NCI-H1092 (cell line): Measurements from ENCODE around the gene TNFRSF17.

Experiments
- DNase-seq: peaks from one replicate; lab custom pipeline; 2025; lab: John Stamatoyannopoulos, UW

The TNFRSF17 gene

DNA sequence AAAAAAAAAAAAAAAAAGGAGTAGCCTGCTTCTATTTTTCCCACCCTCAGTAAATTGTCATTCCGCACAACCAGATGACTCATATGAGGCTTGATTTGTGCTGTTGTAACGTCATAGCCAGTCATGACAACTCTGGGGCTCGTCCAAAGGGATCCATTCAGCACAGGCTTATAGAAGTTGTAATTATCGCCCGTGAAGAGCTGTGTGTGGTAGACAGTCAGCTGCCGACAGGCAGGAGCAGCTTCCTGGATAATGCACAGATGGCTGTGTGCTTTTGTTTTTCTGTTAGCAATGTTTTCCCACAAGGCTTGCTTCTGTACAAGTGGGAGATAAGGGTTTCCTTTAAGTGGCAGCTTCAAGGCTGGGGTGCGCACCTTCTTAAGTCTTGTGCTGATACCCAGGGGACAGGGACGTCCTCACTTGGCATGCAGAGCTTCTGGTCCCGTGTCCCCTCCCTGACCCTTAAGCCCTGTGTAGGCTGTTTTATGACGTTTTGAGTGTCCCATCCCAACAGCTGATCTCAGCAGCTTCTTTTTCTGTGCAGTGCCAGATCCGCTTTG, 37.5 kb downstream of the TNFRSF17 start:
- peak; percentile 48 for DNase-seq

DNA sequence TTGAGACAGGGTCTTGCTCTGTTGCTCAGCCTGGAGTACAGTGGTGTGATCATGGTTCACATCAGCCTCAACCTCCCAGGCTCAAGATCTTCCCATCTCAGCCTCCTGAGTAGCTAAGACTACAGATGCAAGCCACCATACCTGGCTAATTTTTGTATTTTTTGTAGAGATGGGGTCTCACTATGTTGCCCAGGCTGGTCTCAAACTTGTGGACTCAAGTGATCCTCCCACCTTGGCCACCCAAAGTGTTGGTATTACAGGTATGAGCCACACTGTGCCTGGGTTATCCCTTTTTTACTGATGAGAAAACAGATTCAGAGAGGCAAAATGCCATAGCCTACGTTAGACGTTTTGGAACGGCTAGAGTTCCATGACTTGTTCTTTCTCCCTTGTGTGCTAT, 41.6 kb downstream of the TNFRSF17 start:
- no peak for DNase-seq

DNA sequence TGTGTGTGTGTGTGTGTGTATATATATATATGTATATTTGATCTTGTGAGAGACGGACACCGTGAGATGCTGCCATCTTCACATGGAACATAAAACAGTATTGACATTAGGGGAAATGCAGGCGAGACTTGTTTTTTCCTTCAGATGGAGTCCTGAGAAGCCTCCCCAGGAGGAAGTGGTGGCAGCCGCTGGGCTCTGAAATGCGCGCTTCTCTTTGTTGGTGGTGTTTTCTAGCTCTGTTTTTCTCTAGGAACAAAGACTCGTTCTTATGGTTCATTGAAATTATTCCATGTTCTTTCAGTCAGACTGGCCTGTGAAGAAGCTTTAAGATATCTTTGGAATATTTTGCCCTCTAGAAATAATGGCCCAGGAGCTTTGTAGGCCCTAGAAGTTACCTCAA, 44.5 kb downstream of the TNFRSF17 start:
- DNase-seq: no peak

DNA sequence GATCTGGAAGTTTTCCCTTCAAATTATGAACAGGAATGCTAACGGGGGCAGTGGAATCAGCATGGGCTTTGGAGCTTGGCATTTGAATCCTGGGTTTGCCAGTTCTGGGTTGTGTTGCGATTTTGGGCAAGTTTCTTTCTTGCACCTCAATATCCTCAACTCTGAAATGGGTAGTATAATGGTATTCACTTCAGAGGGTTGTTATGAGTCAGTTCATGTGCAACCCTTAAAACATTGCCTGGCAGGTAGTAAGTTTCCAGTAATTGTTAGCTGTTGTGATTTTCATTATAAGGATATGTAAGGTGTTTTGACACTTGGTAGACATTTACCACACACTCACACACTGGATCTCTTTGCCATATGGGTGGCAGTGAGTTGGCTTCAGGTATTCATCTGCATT, 44.9 kb downstream of the TNFRSF17 start:
- no peak for DNase-seq

DNA sequence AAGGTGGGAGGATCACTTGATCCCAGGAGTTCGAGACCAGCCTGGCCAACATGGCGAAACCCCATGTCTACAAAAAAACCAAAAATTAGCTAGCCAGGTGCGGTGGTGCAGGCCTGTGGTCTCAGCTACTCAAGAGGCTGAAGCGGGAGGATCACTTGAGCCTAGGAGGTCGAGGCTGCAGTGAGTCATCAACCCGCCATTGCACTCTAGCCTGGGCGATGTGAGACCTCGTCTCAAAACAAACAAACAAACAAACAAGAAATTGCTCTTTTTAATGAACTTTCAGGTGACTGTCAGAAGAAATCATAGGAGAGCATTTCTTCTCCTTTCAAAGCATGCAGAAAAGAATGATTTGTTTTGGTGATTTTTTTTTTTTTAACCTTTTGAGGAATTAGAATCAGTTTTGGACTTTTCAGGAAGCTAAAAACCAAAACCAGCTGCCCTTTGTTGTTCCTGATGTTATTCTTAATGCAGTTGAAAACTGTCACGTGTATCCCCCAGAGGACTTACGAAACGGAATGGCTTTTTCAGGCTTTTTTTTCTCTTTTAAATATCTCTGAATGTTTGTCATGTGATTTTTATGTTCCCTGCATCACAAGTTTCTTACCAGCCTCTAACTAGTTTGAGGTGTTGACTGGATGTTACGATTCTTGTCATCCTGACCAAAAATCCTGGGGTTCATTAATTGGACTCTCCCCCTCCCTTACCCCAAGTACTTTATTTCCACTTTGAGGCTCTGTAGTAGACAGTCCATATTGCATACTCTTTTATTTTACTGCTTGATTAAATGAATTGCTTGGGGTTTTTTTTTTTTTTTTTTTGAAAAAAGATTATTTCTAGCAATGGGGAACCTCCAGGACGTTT, 45.6 kb downstream of the TNFRSF17 start:
- no peak for DNase-seq

DNA sequence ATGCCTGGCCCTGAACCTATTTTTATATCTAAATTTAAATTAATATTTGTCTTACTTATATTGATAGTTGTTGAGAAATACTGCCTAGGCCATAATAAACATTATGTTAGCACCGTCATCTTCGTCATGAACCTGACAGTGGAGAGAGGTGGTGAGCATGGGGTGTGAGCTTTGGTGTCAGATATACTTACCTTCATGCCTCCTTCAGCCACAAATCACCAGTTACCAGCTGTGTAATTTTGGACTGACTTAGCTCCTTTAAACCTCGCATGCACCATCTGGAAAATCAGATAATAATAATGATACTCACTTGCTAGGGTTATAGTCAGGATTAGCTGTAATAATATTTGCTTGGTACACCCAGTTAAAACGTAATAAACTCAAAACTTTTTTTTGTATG, 46.6 kb downstream of the TNFRSF17 start:
- no peak for DNase-seq

DNA sequence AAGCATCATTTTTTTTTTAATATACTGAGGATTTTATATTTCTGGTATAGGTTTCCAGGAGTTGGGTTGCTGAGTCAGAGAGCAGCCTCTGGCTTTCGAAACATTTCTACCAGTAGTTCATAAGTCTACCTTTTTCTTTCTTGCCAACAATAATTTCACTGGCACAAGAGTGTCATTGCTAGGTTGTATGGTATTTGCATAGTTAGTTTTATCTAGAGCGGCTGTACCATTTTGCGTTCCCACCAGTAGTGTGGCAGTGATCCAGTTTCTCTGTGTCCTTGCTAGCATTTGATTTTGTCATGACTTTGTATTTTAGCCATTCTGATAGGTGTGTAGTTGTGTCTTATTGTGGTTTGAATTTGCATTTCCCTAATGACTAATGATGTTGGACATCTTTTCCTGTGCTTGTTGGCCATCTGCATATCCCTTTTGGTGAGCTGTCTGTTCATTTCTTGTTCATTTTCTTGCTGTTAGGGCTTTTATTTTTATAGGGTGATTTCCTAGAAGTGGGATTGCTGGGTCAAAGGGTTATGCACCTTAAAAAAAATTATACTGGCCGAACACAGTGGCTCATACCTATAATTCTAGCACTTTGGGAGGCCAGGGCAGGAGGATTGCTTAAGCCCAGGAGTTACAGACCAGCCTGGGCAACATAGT, 51.4 kb downstream of the TNFRSF17 start:
- DNase-seq: no peak

DNA sequence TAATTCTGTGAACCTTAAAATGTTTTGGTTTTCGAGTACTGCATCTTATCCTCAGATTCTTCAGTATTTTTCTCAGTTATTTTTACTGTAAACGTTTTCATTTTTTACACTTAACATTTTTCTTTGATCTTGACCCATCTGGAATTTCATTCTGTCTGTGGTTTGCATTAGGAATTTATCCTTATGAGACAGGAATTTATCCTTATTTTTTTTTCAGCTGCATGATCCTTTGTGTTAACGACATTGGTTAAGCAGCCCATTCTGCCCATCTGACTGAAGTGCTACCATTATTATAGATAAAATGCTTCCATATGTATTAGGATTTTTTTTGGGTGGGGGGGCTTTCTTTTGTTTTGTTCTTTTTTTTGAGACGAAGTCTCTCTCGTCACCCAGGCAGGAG, 52.5 kb downstream of the TNFRSF17 start:
- DNase-seq: no peak
